GM21619 (cell line): Measurements from ENCODE around the gene DAZL.
"Not testable (repeated sequence)": the region's sequence is repeated elsewhere in the genome, so short reads cannot be mapped to it uniquely, and the experiment has no call there.

ENCODE experiments used
- ATAC-seq: cut with Tn5 transposase; IDR thresholded peaks from one replicate; pipeline ENCODE4 v1.9.1; 2021; ENCODE audit not compliant: unreplicated experiment

Gene DAZL, protein sequence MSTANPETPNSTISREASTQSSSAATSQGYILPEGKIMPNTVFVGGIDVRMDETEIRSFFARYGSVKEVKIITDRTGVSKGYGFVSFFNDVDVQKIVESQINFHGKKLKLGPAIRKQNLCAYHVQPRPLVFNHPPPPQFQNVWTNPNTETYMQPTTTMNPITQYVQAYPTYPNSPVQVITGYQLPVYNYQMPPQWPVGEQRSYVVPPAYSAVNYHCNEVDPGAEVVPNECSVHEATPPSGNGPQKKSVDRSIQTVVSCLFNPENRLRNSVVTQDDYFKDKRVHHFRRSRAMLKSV

DNA sequence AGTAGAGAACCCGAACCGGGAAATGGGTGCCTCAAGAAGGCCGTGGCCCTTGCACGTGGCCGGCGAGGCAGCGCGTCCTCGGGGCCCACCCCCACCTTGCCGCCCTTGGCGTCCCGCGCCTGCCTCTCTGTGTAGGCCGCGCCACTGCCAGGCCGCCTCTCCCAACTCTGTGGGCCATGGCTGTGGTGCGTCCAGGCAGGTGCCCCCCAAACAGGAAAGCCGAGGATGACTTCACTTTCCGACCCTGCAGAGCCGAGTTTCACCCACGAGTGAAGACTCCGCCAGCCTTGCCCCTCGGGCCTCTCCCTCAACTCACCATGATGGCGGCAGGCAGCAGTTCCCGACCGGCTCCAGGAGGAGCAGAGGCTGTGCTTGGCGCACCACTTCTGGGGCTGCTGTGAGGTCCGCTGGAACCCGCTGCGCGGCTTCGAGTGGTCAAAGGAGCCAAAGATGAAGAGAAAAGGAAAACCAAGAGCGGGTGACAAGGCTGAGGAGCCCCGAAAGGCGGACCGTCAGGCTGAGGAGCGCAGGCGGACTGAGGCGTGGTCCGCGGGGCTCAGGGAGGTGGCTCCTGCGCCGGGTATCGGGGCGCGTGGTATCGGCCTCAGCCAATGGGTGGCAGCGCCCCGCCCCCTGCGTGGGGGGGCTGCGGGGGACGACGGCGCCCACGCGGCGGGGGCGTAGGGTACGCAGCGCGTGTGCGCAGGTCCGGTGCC, at the start of gene DAZL:
Gene DAZL (minus strand): TSS at position 537 of the 716 bp plus-strand sequence. CDS start 218 bp downstream, at position 319.
- no peak for ATAC-seq

DNA sequence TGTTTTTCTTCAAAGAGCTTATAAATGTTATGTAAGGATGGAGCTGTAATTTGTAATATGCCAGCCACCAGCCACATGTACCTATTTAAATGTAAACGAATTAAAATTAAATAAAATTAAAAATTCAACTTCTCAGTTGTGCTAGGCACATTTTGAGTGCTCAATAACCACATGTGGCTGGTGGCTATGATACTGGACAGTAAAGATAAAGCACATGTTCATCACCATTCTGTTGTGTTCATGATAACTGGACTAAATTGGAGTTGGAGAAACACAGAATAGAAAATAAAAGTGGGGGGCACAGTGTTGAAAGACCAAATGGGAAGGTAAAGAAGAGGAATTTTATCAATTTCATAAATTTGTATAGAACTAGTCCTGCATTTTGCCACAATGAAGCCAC, 49.8 kb upstream of the DAZL start:
- no peak for ATAC-seq

DNA sequence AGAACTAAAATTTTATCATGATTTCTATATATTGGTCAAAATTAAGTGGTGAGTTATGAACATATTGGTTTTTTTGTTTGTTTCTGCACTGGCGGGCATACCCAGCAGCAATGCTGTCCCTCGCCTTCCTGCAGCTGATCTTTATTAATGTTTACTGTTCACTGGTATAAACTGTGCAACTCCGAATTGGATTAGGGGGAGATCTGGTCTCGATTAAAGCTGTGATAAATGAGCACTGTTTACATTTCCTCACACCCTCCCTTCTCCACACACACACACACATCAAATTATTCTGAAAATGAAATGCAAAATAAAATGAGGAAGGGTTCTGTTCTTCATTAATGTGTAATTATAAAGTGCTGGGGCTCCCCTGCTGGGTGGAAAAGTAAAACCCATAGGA, 48.5 kb upstream of the DAZL start:
- ATAC-seq, result no peak

DNA sequence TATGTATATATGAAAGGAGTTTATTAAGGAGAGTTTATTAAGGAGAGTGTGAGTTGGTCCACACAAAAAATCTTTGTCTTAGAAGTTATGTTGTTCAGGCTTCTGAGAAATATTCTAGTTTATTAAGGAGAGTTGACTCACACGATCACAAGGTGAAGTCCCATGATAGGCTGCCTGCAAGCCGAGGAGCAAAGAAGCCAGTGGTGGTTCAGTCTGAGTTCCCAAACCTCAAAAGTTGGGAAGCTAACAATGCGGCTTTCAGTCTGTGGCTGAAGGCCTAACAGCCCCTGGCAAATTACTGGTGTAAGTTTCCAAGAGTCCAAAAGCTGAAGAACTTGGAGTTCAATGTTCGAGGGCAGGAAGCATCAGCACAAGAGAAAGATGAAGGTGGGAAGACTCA, 42.4 kb upstream of the DAZL start:
- ATAC-seq, result no peak

DNA sequence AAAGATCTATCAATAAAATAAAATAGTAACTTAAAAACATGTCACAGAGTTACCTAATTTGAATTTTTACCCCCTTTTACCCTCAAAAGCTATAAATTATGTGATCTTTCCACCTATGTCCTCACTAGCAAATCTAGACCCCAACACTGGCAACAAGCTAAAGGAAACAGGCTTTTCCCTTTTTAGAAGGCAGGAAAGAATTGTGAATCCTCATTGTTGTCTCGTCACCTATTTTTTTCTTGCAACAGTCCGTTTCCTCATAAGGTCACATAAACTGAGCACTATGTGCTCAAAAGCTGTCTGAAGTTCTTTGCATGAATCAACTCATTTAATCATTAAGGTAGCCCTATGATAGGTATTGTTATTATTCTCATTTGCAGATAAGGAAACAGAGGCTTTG, 34.6 kb upstream of the DAZL start:
- no peak for ATAC-seq

DNA sequence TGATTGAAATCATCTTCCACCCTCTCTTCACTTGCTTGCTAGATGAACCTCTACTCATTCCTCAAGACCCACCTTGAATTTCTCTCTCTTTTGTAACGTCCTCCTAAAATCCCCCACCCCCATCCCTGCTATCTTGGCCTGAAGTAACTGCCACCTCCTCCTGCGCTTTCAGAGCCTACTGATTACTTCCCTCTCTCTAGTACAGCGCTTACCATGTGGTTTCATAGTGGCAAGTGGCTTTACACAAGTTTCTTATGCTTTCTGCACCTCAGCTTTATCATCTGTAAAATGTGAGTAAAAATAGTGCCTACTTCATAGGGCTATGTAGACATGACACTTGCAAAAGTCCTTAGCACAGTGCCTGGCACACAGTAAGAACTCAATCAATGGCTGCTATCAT, 28.7 kb upstream of the DAZL start:
- ATAC-seq, result no peak

DNA sequence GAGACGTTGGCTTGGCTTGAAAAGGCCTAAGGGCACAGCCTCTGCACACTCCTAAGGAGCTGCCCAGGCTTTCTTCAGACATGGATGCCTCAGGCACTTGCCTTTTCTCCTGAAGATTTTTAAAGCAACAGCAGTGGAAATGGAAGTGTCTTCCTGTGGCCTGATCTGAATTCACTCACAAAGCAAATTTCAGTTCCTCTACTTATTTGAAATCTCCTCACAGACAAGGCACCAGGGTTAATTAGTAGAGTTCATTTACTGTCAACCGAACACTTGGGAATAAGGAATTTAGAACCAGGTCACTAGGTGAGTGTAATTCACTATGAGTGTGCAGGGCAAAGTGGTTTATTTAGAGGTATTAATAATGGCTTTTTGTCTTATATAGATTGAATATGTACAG, 27.2 kb upstream of the DAZL start:
- no peak for ATAC-seq

DNA sequence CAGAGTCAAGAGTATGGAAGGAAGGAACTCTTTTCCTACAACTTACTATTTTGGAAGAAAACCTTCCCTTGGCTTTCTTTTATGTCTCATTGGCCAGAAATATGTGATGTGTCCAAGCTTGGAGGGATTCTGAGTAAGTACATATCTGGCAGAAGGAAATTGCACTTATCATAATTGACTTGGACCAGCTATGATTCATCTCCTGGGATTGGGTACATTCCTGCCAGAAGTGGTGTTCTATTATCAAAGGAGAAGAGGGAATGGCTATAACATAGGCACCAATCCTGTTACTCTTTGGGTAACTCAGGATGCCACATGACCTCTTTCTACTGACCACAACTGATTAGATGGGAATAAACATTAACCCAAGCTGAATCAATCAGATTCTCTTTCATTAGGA, 13.5 kb upstream of the DAZL start:
- ATAC-seq, result no peak

DNA sequence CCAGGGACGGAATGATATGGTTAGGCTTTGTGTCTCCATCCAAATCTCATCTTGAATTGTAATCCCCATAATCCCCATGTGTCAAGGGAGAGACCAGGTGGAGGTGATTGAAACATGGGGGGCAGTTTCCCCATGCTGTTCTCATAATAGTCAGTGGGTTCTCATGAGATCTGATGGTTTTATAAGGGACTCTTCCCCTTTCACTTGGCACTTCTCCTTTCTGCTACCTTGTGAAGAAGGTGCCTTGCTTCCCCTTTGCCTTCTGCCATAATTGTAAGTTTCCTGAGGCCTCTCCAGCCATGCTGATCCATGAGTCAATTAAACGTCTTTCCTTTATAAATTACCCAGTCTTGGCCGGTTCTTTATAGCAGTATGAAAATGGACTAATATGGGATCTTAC, 11.9 kb upstream of the DAZL start:
- not testable (repeated sequence) for ATAC-seq

DNA sequence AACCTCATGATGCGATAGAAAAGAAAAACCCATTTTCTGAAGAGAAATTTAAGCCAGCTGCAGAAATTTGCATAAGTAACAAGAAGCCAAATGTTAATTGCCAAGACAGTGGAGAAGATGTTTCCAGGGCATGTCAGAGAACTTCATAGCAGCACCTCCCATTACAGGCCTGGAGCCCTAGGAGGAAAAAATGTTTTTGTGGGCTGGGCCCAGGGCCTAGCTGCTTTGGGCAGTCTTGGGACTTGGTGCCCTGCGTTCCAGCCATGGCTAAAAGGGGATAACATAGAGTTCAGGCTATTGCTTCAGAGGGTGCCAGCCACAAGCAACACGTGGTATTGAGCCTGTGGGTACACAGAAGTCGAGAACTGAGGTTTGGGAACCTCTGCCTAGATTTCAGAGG, 10.9 kb upstream of the DAZL start:
- ATAC-seq, result no peak

DNA sequence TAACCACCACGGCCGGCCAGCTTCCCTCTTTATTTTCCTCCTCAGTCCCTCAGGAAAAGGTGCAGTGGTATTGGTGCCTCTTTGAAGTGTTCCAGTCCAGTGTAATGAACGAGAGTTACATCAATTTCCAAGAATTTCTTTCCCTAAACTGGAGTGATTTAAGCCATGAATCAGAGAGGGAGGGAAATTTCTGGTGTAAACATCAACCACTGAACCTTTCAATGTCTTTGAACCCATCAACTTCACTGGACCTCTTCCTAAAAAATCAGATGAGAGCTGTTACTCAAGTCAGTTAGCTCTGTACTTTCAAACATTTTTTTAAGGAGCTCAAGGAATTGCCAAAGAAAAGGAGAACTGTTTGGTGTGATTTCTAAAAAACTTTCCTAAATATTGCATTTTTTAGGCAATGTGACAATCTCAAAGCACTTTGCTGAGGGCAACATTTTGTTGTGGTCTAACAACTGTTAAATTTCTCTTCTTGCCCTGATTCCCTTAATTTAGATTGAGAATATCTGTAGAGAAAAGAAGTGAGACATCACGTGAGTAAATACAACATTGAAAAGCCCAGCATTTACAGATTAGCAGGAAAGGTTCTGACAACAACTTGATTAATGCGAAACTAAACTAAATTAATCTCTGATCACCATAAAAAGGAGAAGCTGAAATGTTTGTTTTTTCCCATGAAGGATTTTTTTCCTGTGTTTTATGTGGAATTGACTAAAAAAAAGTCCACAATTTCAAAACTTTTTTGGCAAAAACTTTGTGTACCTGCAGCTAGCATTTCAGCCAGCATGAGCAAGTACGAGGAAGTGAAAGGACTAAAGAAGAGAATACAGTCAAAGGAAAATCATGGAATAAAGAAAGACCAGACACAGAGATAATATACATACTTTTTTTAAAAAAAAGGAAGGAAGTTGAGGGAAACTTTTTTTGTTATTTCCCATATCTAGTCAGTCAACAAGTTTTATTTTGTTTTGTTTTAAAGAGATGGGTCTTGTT, 9.1 kb upstream of the DAZL start:
- ATAC-seq, result no peak

DNA sequence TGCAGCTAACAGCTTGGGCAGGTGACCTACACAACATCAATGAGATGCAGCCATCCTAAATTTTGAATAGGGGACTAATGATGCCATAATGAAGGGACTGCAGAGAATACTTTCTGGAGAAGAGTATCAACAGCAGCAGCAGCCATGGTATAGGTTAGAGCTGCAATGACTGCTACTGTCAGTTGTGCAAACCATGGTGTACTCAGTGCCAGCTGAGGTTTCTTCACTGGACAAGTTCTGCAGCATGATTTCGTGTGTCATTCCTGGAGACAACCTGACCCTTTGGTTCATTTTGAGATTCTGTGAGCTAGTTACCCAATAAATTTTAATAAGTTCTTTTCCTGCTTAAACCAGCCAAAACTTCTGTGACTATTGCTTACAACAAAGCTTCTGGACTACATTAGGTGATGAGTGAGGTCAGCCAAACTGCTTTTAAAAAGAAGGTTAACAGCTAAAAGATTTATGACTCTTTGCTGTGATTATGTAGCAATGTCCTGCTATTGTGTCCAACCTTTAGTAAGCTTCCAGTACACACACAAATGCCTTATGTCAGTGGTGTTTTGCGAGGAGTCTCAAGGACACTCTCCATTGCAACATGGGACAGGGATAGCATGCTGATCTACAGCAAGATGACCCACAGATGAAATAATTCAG, 4.8 kb upstream of the DAZL start:
- ATAC-seq, result no peak

DNA sequence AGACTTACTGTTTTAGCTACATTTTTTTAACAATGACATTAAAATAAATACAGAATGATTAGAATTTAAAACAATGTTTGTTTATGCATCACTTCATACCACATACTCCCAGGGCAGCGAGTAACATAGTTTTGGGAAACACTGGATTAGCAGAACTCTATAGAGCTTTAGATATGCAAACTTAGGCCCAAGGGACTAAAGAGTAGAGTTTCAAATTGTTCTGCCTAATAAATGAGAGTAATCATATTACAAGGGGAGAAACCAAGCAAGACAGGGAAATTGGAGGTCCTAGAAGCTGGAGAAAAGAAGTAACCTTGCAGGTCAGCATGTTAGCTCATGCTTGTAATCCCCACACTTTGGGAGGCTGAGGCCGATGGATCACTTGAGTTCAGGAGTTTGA, 3.6 kb upstream of the DAZL start:
- ATAC-seq, result no peak

DNA sequence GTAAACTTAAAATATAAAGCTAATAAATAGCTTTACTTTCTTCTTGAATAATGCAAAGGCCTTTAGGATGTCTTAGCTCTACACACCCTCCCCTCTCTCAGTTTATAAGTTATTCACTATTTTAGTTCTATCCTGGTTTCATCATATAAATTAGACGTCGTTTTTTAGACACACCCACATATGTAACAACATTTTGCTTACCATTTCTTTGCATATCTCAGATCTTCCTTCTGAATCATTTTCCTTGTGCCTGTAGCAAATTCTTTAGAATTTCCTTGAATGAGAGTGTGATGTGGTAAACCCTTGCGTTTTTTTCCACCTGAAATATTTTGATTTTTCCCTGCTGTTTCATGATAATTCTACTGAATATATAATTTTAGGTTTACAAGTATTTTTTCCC, 2.5 kb upstream of the DAZL start:
- ATAC-seq, result no peak

DNA sequence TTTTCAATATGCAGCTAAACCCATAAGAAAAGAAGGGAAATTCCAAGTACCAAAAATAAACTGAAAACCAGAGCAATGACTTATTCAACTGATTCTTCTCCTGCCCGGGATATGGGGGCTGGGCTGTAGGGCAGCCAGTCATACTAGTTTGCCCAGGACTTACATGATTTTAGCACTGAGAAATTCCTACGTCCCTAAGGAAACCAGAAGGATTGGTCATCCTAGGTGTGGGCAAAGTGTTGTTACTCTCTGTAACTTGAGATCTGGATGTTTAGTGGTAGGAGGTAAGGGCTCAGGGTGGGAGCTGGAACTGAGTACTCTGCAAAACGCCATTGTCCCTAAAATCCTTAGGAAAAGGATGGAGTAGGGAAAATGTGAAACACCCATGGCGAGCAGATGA, 1.2 kb upstream of the DAZL start:
- no peak for ATAC-seq

DNA sequence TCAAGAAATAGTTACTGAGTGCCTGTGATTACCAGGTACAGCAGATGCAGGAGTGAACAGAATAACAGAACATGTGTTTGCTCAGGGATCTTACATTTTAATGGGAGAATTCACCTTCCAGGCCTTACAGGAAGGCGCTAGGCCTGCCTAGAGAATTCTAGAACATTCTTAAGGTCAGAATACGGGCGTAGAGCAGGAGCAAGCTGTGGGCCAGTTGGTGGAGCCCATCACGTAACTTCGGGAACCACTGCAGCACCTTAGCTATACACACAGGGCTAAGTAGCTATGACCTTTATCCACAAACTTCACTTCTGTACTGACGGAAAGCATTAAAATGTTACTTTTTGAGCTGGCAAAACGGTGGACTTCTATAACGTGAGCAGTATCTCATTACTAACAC, 743 bp upstream of the DAZL start:
- no peak for ATAC-seq

DNA sequence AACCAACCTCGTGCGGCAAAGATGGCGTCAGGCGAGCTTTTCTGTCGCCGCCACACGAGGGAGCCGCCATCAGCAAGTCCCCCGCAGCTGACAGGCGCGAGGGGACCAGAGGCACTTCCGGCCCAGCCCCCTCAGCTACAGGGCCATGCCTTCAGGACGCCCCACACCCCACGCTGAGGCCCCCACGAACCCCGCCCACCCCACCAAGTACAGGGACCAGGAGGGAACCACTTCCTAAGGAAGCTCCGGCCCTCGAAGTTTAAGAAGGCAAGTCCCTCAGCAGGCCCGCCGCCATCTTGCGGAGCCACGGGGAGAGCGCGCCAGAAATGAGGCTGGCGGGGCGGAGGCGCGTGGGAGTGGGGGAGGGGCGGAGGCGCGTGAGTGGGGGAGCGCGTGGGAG, 790 bp downstream of the DAZL start:
- no peak for ATAC-seq

DNA sequence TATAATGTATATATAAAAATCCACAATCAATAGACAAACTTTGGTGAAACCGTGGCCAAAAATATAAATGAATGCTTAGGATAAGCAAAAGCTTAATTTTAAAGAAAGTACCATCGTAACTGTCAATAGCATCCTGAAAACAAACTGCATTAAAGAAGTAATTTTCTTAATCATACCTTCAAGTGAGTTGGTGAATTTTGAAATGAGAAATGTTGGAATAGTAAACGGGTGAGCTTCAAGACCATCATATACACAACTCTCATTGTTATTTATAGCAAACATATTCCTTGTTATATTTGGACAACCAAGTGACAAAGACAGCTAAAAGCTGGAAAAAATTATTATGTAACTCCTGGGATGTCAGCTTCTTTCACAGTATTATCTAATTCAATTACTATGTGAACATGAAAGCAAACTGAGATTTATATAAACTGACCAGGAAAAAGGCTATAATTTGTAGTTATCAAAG, 3.7 kb downstream of the DAZL start:
- no peak for ATAC-seq

DNA sequence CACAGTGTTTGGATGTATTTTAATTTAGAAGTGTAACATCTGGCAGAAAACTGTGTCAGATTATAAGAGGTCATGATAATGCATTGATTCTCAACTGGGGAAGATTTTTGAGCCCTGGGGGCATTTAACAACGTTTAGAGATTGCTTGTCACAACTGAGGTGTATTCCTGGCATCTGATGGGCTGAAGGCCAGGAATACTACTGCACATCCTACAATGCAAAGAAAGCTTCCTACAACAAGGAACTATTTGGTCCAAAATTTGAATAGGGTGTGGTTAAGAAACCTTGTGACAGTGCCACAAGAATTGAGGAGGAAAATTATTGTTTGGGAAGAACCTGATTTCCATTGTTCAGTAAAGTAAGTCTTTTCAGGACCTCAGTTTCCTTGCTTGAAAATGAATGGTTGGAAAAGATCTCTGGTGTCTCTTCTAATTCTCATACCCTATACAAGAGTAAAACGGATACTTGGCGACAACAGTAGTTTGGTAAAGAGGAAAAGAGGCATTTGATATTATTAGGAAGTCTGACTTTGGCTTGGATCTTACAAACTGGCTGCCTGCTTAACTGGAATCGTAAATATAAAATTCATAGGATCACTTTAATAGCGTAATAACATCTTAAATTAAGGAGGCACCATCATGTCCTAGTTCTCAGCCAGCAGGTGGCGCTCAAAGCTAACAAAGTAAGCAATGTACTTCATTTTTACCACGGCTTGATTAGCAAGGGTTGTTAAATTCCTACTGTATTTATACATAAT, 4.3 kb downstream of the DAZL start:
- no peak for ATAC-seq

DNA sequence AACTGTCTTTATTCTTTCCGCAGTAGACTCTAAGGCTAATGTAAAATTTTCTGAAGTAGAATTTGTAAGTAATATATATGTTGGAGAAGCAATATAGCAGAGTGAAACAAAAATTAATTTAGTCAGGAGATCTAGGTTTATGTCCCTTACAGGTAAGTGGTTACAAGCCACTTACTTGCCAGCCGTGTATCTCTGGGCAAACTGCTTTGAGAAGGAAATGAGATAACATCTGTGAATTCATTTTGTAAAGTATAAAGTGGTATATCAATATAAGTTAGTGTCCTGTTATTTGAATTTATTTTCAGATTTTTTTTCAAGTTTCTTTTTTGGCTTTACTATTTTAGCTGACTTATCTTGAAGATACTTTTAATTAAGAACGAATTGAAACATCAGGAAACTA, 5.5 kb downstream of the DAZL start:
- ATAC-seq, result no peak
